ENCODE data around the gene MIB1.

DNA sequence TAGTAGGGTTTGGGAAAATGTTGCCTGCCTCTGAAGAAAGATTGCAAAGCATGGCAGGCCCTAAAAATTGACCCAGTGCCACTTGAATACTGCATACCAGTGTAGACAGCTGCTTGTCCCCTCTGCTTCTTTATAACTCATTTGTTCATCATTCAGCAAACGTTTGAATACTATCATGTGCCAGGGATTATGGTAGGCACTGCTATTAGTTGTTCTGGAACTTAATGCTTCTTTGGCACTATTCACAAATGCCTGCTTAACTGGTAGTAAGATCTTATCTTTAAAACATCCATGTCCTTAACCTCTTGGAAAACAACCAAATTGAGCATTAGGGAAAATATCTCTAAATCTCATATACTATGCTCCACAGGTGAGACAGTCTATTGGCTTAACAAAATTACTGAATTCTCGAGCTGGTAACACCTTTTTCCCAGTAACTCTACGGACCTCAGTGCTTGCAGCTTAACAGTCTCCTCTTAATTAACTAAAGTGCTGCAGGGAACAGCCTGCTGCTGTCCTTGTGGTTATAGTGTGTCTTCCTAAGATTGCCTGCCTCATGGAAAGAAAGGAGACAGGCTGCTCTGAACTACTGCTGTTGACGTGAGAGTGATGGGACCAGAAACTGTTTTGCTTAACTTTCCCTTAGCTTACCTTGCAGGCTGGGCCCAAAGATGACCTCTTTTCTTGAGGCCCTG, 93.2 kb downstream of the MIB1 start:
- TF ChIP-seq POLR2A (IDR thresholded peaks at IDR 0.05; ENCODE audit: low read depth, low read length) (no peak), POLR2AphosphoS5 (IDR thresholded peaks at IDR 0.05; ENCODE audit: low read length) (no peak), NFYB (IDR thresholded peaks at IDR 0.05; ENCODE audit: insufficient read depth, low read depth, low read length) (no peak), ASH2L (IDR thresholded peaks at IDR 0.05; ENCODE audit: borderline replicate concordance, low read depth) (no peak), ZSCAN29 (IDR thresholded peaks at IDR 0.05) (no peak), EGR1 (IDR thresholded peaks at IDR 0.05; ENCODE audit: borderline replicate concordance in 1 of 2, low read depth in 2 of 2, low read length in 2 of 2) (no peak), BCLAF1 (IDR thresholded peaks at IDR 0.05) (no peak), HCFC1 (IDR thresholded peaks at IDR 0.05; ENCODE audit: low read length) (no peak), CHD1 (IDR thresholded peaks at IDR 0.05; ENCODE audit: low read depth, low read length) (no peak), RAD21 (IDR thresholded peaks at IDR 0.05; ENCODE audit: insufficient read depth, low read depth, low read length) (no peak), NFIC (IDR thresholded peaks at IDR 0.05; ENCODE audit: low read depth, low read length) (no peak), NBN (IDR thresholded peaks at IDR 0.05) (no peak)
- TF ChIP-seq, protein P1, sequence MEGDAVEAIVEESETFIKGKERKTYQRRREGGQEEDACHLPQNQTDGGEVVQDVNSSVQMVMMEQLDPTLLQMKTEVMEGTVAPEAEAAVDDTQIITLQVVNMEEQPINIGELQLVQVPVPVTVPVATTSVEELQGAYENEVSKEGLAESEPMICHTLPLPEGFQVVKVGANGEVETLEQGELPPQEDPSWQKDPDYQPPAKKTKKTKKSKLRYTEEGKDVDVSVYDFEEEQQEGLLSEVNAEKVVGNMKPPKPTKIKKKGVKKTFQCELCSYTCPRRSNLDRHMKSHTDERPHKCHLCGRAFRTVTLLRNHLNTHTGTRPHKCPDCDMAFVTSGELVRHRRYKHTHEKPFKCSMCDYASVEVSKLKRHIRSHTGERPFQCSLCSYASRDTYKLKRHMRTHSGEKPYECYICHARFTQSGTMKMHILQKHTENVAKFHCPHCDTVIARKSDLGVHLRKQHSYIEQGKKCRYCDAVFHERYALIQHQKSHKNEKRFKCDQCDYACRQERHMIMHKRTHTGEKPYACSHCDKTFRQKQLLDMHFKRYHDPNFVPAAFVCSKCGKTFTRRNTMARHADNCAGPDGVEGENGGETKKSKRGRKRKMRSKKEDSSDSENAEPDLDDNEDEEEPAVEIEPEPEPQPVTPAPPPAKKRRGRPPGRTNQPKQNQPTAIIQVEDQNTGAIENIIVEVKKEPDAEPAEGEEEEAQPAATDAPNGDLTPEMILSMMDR (IDR thresholded peaks at IDR 0.05 in 2 of 3, conservative IDR thresholded peaks at IDR 0.05 in 1 of 3; ENCODE audit: control insufficient read depth in 2 of 3, extremely low read depth in 1 of 3, insufficient read depth in 1 of 3, low read depth in 3 of 3, low read length in 3 of 3), result no peak
